CMK (cell line): Measurements from ENCODE around the gene RAB24.
"Not testable (repeated sequence)": the region's sequence is repeated elsewhere in the genome, so short reads cannot be mapped to it uniquely, and the experiment has no call there.

Experiments
- DNase-seq: peaks from one replicate; pipeline ENCODE4 v3.0.0-alpha.2; 2010; ENCODE audit warnings: low read depth

The RAB24 gene

GRCh38 chr5:177311392-177311722 lies 7.8 kb upstream of the RAB24 start:
- no peak for DNase-seq

GRCh38 chr5:177310757-177311391 lies 7.4 kb upstream of the RAB24 start:
- no peak for DNase-seq

- DNase-seq = no peak
These were observed 6.8 kb upstream of the RAB24 start for GRCh38 chr5:177310332-177310731.

GRCh38 chr5:177309351-177310191 lies 6.1 kb upstream of the RAB24 start:
- DNase-seq = no peak

GRCh38 chr5:177308740-177309139 lies 5.2 kb upstream of the RAB24 start:
- DNase-seq = no peak

GRCh38 chr5:177307544-177308363 lies 4.2 kb upstream of the RAB24 start:
- no peak for DNase-seq

- no peak for DNase-seq
These were observed 3.4 kb upstream of the RAB24 start for GRCh38 chr5:177306674-177307543.

- DNase-seq = not testable (repeated sequence)
These were observed 2.7 kb upstream of the RAB24 start for GRCh38 chr5:177306103-177306640.

- no peak for DNase-seq
These were observed 1.0 kb upstream of the RAB24 start for GRCh38 chr5:177304392-177305119.

GRCh38 chr5:177303925-177304391 lies 439 bp upstream of the RAB24 start:
- DNase-seq = no peak

GRCh38 chr5:177302354-177303110 lies 987 bp downstream of the RAB24 start:
- no peak for DNase-seq

GRCh38 chr5:177301503-177302165 lies 1.9 kb downstream of the RAB24 start:
- DNase-seq = no peak

GRCh38 chr5:177300951-177301350 lies 2.6 kb downstream of the RAB24 start:
- no peak for DNase-seq

- DNase-seq = peak; percentile 76
These were observed 3.2 kb downstream of the RAB24 start for GRCh38 chr5:177300236-177300880.

GRCh38 chr5:177299697-177300096 lies 3.8 kb downstream of the RAB24 start:
- DNase-seq = no peak

- no peak for DNase-seq
These were observed 5.6 kb downstream of the RAB24 start for GRCh38 chr5:177297922-177298321.

- DNase-seq = no peak
These were observed 6.9 kb downstream of the RAB24 start for GRCh38 chr5:177296581-177296980.

GRCh38 chr5:177295924-177296323 lies 7.6 kb downstream of the RAB24 start:
- no peak for DNase-seq

GRCh38 chr5:177294632-177295031 lies 8.9 kb downstream of the RAB24 start:
- DNase-seq = no peak
